K562 (cell line): ENCODE results near the gene DNAH8. TPM values are rescaled to one million over a fixed set of nuclear protein-coding genes. Genes with fewer than 3 reads are reported as not detected.

Experiments used
- ATAC-seq: fragments of 200-7000 bp; cut with Tn5 transposase; 3 replicates; pipeline ENCODE4 v1.9.1; 2020; ENCODE audit warnings: moderate library complexity
- BruUV-seq: library from RNA; stranded (reverse); fragments of 400-500 nt; replicated peaks from 2 replicates; lab custom pipeline; 2021; lab: Mats Ljungman, UMichigan
- CTCF ChIA-PET: fragments of 300-600 bp; formaldehyde crosslinking; extraction: SDS; loops from one replicate; lab custom pipeline; 2021; ENCODE audit warnings: low intra/inter-chr PET ratio; lab: Yijun Ruan, JAX
- POLR2A ChIA-PET: fragments of 300-600, 350-650 bp; sonication (Branson Sonifier 250); formaldehyde crosslinking; extraction: SDS; loops from one replicate; lab custom pipeline; 2021; ENCODE audit warnings: antibody characterized with exemption, inconsistent platforms; lab: Yijun Ruan, JAX
- DNase-seq, 4 experiments: peaks; one replicate each; pipeline versions ENCODE4 v3.0.0 to v3.0.0-alpha.2; 2011 to 2018; ENCODE audit warnings: low spot score in 3 of 4, mixed read lengths in 3 of 4; ENCODE audit errors: extremely low read depth in 1 of 4
- FAIRE-seq: peaks from 2 replicates; lab custom pipeline; 2011; peaks lifted over from hg19 to GRCh38; lab: Jason Lieb, UNC
- H2AFZ ChIP-seq: 2 replicates; pipeline ENCODE4 v1.6.0; 2011; ENCODE audit warnings: low read depth, low read length, control low read depth, inconsistent platforms
- H3K27ac ChIP-seq: fragments of 200-600 bp; 3 replicates; pipeline ENCODE4 v1.8.0; 2011; ENCODE audit warnings: low read depth, mild to moderate bottlenecking, control low read depth, inconsistent platforms, low read length, moderate library complexity, mixed read lengths; ENCODE audit errors: extremely low read depth
- H3K27me3 ChIP-seq, 2 experiments: fragments of 300-600 bp in 1 of 2; 2 replicates in 1 of 2; 3 replicates in 1 of 2; pipeline versions ENCODE4 v1.6.0 to v1.8.0; 2011; ENCODE audit warnings: inconsistent platforms in 2 of 2, low read length in 2 of 2, mild to moderate bottlenecking in 1 of 2, mixed read lengths in 1 of 2, moderate library complexity in 1 of 2; ENCODE audit not compliant: control insufficient read depth in 2 of 2, insufficient read depth in 2 of 2
- H3K36me3 ChIP-seq: fragments of 300-600 bp; 3 replicates; pipeline ENCODE4 v1.8.0; 2011; ENCODE audit warnings: mild to moderate bottlenecking, low read length, inconsistent platforms; ENCODE audit not compliant: control insufficient read depth, insufficient read depth
- H3K4me1 ChIP-seq, 2 experiments: fragments of 200-600 bp in 1 of 2; replicated peaks in 1 of 2; 2 replicates in 1 of 2; 3 replicates in 1 of 2; pipeline versions ENCODE4 v1.5.1 to v1.8.0; 2011; ENCODE audit warnings: inconsistent platforms in 2 of 2, low read length in 2 of 2, mild to moderate bottlenecking in 1 of 2, mixed read lengths in 1 of 2, moderate library complexity in 1 of 2; ENCODE audit not compliant: control insufficient read depth in 2 of 2, insufficient read depth in 2 of 2
- H3K4me2 ChIP-seq: 2 replicates; pipeline ENCODE4 v1.6.1; 2011; ENCODE audit warnings: low read length, control low read depth, inconsistent platforms, mixed read lengths; ENCODE audit not compliant: insufficient read depth
- H3K4me3 ChIP-seq: fragments of 200-600 bp; sonication (generic), shearing (Covaris generic); 2 replicates; pipeline ENCODE4 v1.5.1; 2016; ENCODE audit warnings: control low read depth, inconsistent platforms
- H3K79me2 ChIP-seq: fragments of 200-600 bp; 3 replicates; pipeline ENCODE4 v1.8.0; 2011; ENCODE audit warnings: low read length, inconsistent platforms; ENCODE audit not compliant: control insufficient read depth, insufficient read depth
- H3K9ac ChIP-seq, 2 experiments: 2 replicates each; pipeline versions ENCODE4 v1.6.0 to v1.6.1; 2011; ENCODE audit warnings: low read depth in 2 of 2, low read length in 2 of 2, control low read depth in 1 of 2, inconsistent platforms in 1 of 2, mild to moderate bottlenecking in 1 of 2, mixed read lengths in 1 of 2; ENCODE audit not compliant: insufficient read depth in 1 of 2
- H3K9me1 ChIP-seq: one replicate; pipeline ENCODE4 v1.6.0; 2011; ENCODE audit warnings: inconsistent platforms, mild to moderate bottlenecking, low read length, moderate library complexity; ENCODE audit not compliant: control insufficient read depth, insufficient read depth
- H3K9me3 ChIP-seq: replicated peaks from 2 replicates; pipeline ENCODE4 v1.5.1; 2011; ENCODE audit warnings: low read depth, low read length, inconsistent platforms; ENCODE audit not compliant: control insufficient read depth, insufficient read depth
- H4K20me1 ChIP-seq: replicated peaks from 2 replicates; pipeline ENCODE4 v1.6.1; 2011; ENCODE audit warnings: low read length, inconsistent platforms, mixed read lengths; ENCODE audit not compliant: control insufficient read depth, insufficient read depth
- ATF7 ChIP-seq: fragments of 450-650 bp; IDR thresholded peaks from 2 replicates; pipeline ENCODE4 v1.7.1; 2014; ENCODE audit warnings: mild to moderate bottlenecking, moderate library complexity
- CHCHD3 ChIP-seq: fragments of 250-450 bp; sonication (Bioruptor Pico); IDR thresholded peaks from 2 replicates; pipeline ENCODE4 v2.1.2; 2022; ENCODE audit warnings: mild to moderate bottlenecking
- CHD2 ChIP-seq: IDR thresholded peaks from 2 replicates; pipeline ENCODE4 v1.6.1; 2011; ENCODE audit warnings: low read depth, low read length
- ETV6 ChIP-seq, 3 experiments: fragments of 150-350 bp in 1 of 3; sonication (generic) in 1 of 3; formaldehyde crosslinking in 1 of 3; IDR thresholded peaks; 2 replicates each; pipeline versions ENCODE4 v1.6.1 to v1.8.0; 2014 to 2022; ENCODE audit warnings: borderline replicate concordance in 2 of 3, low read depth in 2 of 3, antibody characterized with exemption in 1 of 3, low read length in 1 of 3, mild to moderate bottlenecking in 1 of 3, missing genetic modification reagents in 1 of 3
- GMEB1 ChIP-seq: fragments of 250-450 bp; sonication (Bioruptor Pico); IDR thresholded peaks from 2 replicates; pipeline ENCODE4 v1.4.0; 2020; ENCODE audit warnings: mild to moderate bottlenecking
- HDAC3 ChIP-seq: fragments of 450-650 bp; IDR thresholded peaks from 2 replicates; pipeline ENCODE4 v1.6.1; 2018; ENCODE audit warnings: borderline replicate concordance, mild to moderate bottlenecking, moderate library complexity; ENCODE audit not compliant: partially characterized antibody
- HMGXB4 ChIP-seq: sonication (generic); formaldehyde crosslinking; IDR thresholded peaks from 2 replicates; pipeline ENCODE4 v1.8.1; 2023; ENCODE audit warnings: mild to moderate bottlenecking, missing genetic modification reagents
- HOMEZ ChIP-seq: fragments of 250-450 bp; sonication (Bioruptor Pico); IDR thresholded peaks from 2 replicates; pipeline ENCODE4 v1.4.0; 2020; ENCODE audit warnings: mild to moderate bottlenecking, moderate library complexity
- HSF4 ChIP-seq: fragments of 250-450 bp; sonication (Bioruptor Pico); IDR thresholded peaks from 2 replicates; pipeline ENCODE4 v2.1.2; 2022; ENCODE audit warnings: mild to moderate bottlenecking, moderate library complexity, borderline replicate concordance
- KHSRP ChIP-seq: fragments of 450-650 bp; IDR thresholded peaks from 2 replicates; pipeline ENCODE4 v1.6.1; 2017
- NFRKB ChIP-seq: fragments of 450-650 bp; IDR thresholded peaks from 2 replicates; pipeline ENCODE4 v1.6.1; 2016; ENCODE audit warnings: low read depth
- POLR3G ChIP-seq: IDR thresholded peaks from 2 replicates; pipeline ENCODE4 v1.6.1; 2011; ENCODE audit not compliant: insufficient read length, insufficient replicate concordance; ENCODE audit errors: extremely low read depth
- RBM14 ChIP-seq: fragments of 200-400 bp; formaldehyde crosslinking; IDR thresholded peaks from 2 replicates; pipeline ENCODE4 v1.6.1; 2018; ENCODE audit warnings: low read depth, mild to moderate bottlenecking, low read length, moderate library complexity, borderline replicate concordance; ENCODE audit not compliant: insufficient read depth
- XRCC3 ChIP-seq: fragments of 450-650 bp; IDR thresholded peaks from 2 replicates; pipeline ENCODE4 v1.6.1; 2017; ENCODE audit warnings: mild to moderate bottlenecking, moderate library complexity
- XRCC4 ChIP-seq: IDR thresholded peaks from one replicate; pipeline ENCODE4 v1.6.1; 2011; ENCODE audit not compliant: insufficient read depth, insufficient read length; ENCODE audit errors: extremely low read depth
- ZBTB7A ChIP-seq: IDR thresholded peaks from 2 replicates; pipeline ENCODE4 v1.6.1; 2011; ENCODE audit warnings: low read depth, mild to moderate bottlenecking, low read length, moderate library complexity, borderline replicate concordance; ENCODE audit not compliant: control insufficient read depth
- ZNF124 ChIP-seq: sonication (generic); formaldehyde crosslinking; IDR thresholded peaks from 2 replicates; pipeline ENCODE4 v1.8.1; 2022; ENCODE audit warnings: missing genetic modification reagents
- ZNF134 ChIP-seq: fragments of 250-450 bp; sonication (Bioruptor Pico); conservative IDR thresholded peaks from 2 replicates; pipeline ENCODE4 v1.4.0; 2020
- ZNF79 ChIP-seq: fragments of 250-450 bp; sonication (Bioruptor Pico); IDR thresholded peaks from 2 replicates; pipeline ENCODE4 v1.4.0; 2020; ENCODE audit warnings: low read depth, mild to moderate bottlenecking, moderate library complexity
- WGBS: fragments of 100-300 bp; shearing (Covaris generic); methylation state at CpG from one replicate; pipeline ENCODE4 v1.1.6; 2016; ENCODE audit warnings: low coverage, mixed read lengths; ENCODE audit not compliant: insufficient coverage; ENCODE audit errors: missing lambda C conversion rate; 5-methylcytosine and 5-hydroxymethylcytosine counted together
- in situ Hi-C: fragments of 300-500 bp; cut with MboI; formaldehyde crosslinking; loops from 4 replicates; pipeline ENCODE4 v1.15.0; 2018; ENCODE audit warnings: inconsistent platforms, mixed read lengths
- intact Hi-C: fragments of 100-400 bp; cut with micrococcal nuclease; formaldehyde crosslinking; loops from 2 replicates; pipeline ENCODE4 v1.14.2; 2022
- polyA plus RNA-seq, 8 experiments: library from polyadenylated mRNA; depleted of rRNA in 4 of 8; stranded (reverse) in 5 of 8; unstranded in 3 of 8; fragments of >200 nt; fragmentation: Nextera tagmentation in 2 of 8; fragmentation: Illumina TruSeq in 1 of 8; extraction: Ambion mirVana in 2 of 8; extraction: Trizol in 1 of 8; gene quantifications; 2 replicates each; pipeline versions ENCODE4 v1.2.1 to v1.2.3, GENCODE V29; 2011 to 2014; ENCODE audit warnings: inconsistent platforms in 1 of 8, missing spikeins in 1 of 8
- total RNA-seq, 7 experiments: library from RNA; depleted of rRNA in 6 of 7; stranded (reverse); fragments of >200 nt in 6 of 7; fragmentation: Illumina TruSeq in 2 of 7; extraction: Trizol in 2 of 7; gene quantifications; 2 replicates each; pipeline versions ENCODE4 v1.2.1 to v1.2.3, GENCODE V29; 2011 to 2021; ENCODE audit warnings: low replicate concordance in 1 of 7

The DNAH8 gene
- total and polyA plus RNA-seq, 9 of the 15 experiments (the other 6 are each of a cell fraction or from before 2014, with no cell fraction given), result 1.2 to 4.2 (median 2.9) TPM

GRCh38 chr6:38906582-38906981 is 191.5 kb downstream of the DNAH8 start:
- TF ChIP-seq XRCC4 (no peak), HOMEZ (no peak), CHD2 (no peak), NFRKB (no peak), HDAC3 (no peak), CHCHD3 (CRISPR knock-in tag) (no peak), ETV6 (IDR thresholded peaks at IDR 0.05; ENCODE audit: borderline replicate concordance in 1 of 2, low read depth in 2 of 2, low read length in 1 of 2) (no peak), ETV6 (CRISPR knock-in tag; IDR thresholded peaks at IDR 0.05; ENCODE audit: borderline replicate concordance) (no peak), ATF7 (no peak), HSF4 (CRISPR knock-in tag) (no peak), HMGXB4 (no peak), ZNF134 (CRISPR knock-in tag) (no peak), ZNF124 (CRISPR knock-in tag) (no peak), XRCC3 (no peak), ZBTB7A (no peak), RBM14 (no peak), POLR3G (no peak), KHSRP (no peak), ZNF79 (CRISPR knock-in tag) (no peak), GMEB1 (no peak)
- DNase-seq (no peak), ATAC-seq (no peak), FAIRE-seq (no peak)
- Histone ChIP-seq H3K9me3 (no peaks in the 10 kb centered on the region), H4K20me1 (no peaks in the 10 kb centered on the region), H3K9ac (no peak overlapping the region), H3K4me2 (no peak overlapping the region), H3K27me3 (peaks cover 0 to 6% of the 10 kb centered on the region in 2 experiments; a peak in 4 of 5 replicates), H3K36me3 (no peaks in the 10 kb centered on the region), H3K9me1 (no peaks in the 10 kb centered on the region), H2AFZ (no peak overlapping the region), H3K4me3 (no peak overlapping the region), H3K79me2 (no peaks in the 10 kb centered on the region), H3K27ac (no peak overlapping the region), H3K4me1 (no peaks in the 10 kb centered on the region)
- ChIA-PET POLR2A (no interaction called here), CTCF (interaction anchor here (0.6 kb wide), 1 partner anchor 23 kb away, joined by 3 read pairs; no protein-coding TSS in a partner anchor)
- 0% methylated on average over 4 of the region's 4 CpGs for WGBS
- no TSS peak for BruUV-seq
- intact Hi-C loops (no loop called here), in situ Hi-C loops (no loop called here)
